Ovary (tissue), 9 donors: Measurements from ENCODE around the gene ASB10. TPM values are rescaled to one million over a fixed set of nuclear protein-coding genes. Genes with fewer than 3 reads are reported as not detected.

Experiments
- DNase-seq, 5 donors: peaks; one replicate each; pipeline ENCODE4 v3.0.0-alpha.2; 2019 to 2020
- H3K27ac ChIP-seq, 2 donors: fragments of 200-600 bp; one replicate each; pipeline versions ENCODE4 v1.5.1 to v1.8.0; 2019 to 2022
- H3K27me3 ChIP-seq: fragments of 200-600 bp; one replicate; pipeline ENCODE4 v1.8.0; 2022
- H3K36me3 ChIP-seq: fragments of 200-600 bp; sonication (generic); one replicate; pipeline ENCODE4 v1.5.1; 2019
- H3K4me1 ChIP-seq: one replicate; pipeline ENCODE4 v1.8.1; 2013; ENCODE audit warnings: mild to moderate bottlenecking, moderate library complexity; ENCODE audit not compliant: insufficient read depth
- H3K4me3 ChIP-seq: fragments of 200-600 bp; sonication (generic); one replicate; pipeline ENCODE4 v1.5.1; 2017
- H3K9me3 ChIP-seq, 2 donors: fragments of 200-600 bp in 1 of 2; sonication (generic) in 1 of 2; one replicate each; pipeline versions ENCODE4 v1.5.1 to v1.8.1; 2013 to 2019; ENCODE audit warnings: mild to moderate bottlenecking in 1 of 2, moderate library complexity in 1 of 2
- CTCF ChIP-seq, 3 donors: fragments of 450-650 bp in 2 of 3; fragments of 200-600 bp in 1 of 3; IDR thresholded peaks; one replicate each; pipeline versions ENCODE4 v1.5.1 to v1.8.0; 2016 to 2022; ENCODE audit warnings: antibody characterized with exemption in 3 of 3, mild to moderate bottlenecking in 1 of 3
- EP300 ChIP-seq: sonication (generic); formaldehyde crosslinking; IDR thresholded peaks from one replicate; pipeline ENCODE4 v1.6.1; 2017; ENCODE audit warnings: antibody characterized with exemption
- POLR2A ChIP-seq: fragments of 450-650 bp; IDR thresholded peaks from one replicate; pipeline ENCODE4 v1.6.1; 2017; ENCODE audit warnings: antibody characterized with exemption, mild to moderate bottlenecking, moderate library complexity
- WGBS, 3 donors: extraction: QIAGEN DNeasy Blood & Tissue Kit in 1 of 3; methylation state at CpG; one replicate each; pipeline versions ENCODE4 v1.1.5 to v1.1.7; 2013 to 2017; 5-methylcytosine and 5-hydroxymethylcytosine counted together
- intact Hi-C, 4 donors: fragments of 100-400 bp; cut with DNase I; formaldehyde crosslinking; loops; one replicate each; pipeline versions ENCODE4 v1.11.0 to v1.15.1; 2022 to 2023
- polyA plus RNA-seq, 2 donors: library from polyadenylated mRNA; stranded (reverse); fragments of 200-250 nt in 1 of 2; fragments of 350-450 nt in 1 of 2; fragmentation: Illumina TruSeq in 1 of 2; extraction: RNeasy Lipid Tissue Mini Kit (QIAGEN cat#74804) in 1 of 2; gene quantifications; one replicate each; pipeline ENCODE4 v1.2.3, GENCODE V29; 2013 to 2014
- total RNA-seq, 7 donors: library from RNA; depleted of rRNA in 2 of 7; stranded (reverse); fragments of >200 nt in 2 of 7; fragmentation: NEBNext Ultra II Directional in 3 of 7; extraction: Animal tissue kit (Norgen Biotek cat#: 25700) in 3 of 7; gene quantifications; one replicate each; pipeline versions ENCODE4 v1.1.0 to v1.2.4, GENCODE V29; 2016 to 2023
- donor health status: DM: no; HTN: no; CAD: no; lungs with moderate emphysema.
- donor health status: DM: no; HTN: no; CAD: no.
- donor health status: Bipolar disorder and iron deficiency.
- donor health status: DM: yes; HTN: yes; CAD: no.
- donor health status: DM: no; HTN: no; CAD: no.
- donor health status: DM: yes; HTN: yes; CAD: no.

Gene ASB10
- total and polyA plus RNA-seq, 9 donors: not detected

GRCh38 chr7:151202836-151203235, 15.8 kb upstream of the ASB10 start:
- Histone ChIP-seq H3K4me3 (no peak overlapping the region), H3K36me3 (no peaks in the 10 kb centered on the region), H3K27me3 (no peaks in the 10 kb centered on the region), H3K27ac (no peak overlapping the region), H3K9me3 (no peaks in the 10 kb centered on the region), H3K4me1 (peaks cover 7% of the 10 kb centered on the region)
- intact Hi-C loops: no loop called here
- no peak for DNase-seq
- WGBS, 3 donors: 93 to 96% (median 95%) methylated on average over 9 of the region's 9 CpGs
- TF ChIP-seq POLR2A: no peak
- no peak for TF ChIP-seq CTCF (IDR thresholded peaks at IDR 0.05)
- TF ChIP-seq EP300: no peak

GRCh38 chr7:151201751-151202150, 14.7 kb upstream of the ASB10 start:
- WGBS, 3 donors: 87 to 89% (median 88%) methylated on average over 4 of the region's 4 CpGs
- DNase-seq: no peak
- Histone ChIP-seq H3K9me3 (no peaks in the 10 kb centered on the region), H3K27ac (no peak overlapping the region), H3K27me3 (no peaks in the 10 kb centered on the region), H3K4me1 (peaks cover 7% of the 10 kb centered on the region), H3K36me3 (no peaks in the 10 kb centered on the region), H3K4me3 (no peak overlapping the region)
- intact Hi-C loops: no loop called here
- TF ChIP-seq CTCF (IDR thresholded peaks at IDR 0.05) (no peak), EP300 (no peak), POLR2A (no peak)

GRCh38 chr7:151201344-151201743, 14.3 kb upstream of the ASB10 start:
- DNase-seq: no peak

GRCh38 chr7:151198945-151199848, 12.1 kb upstream of the ASB10 start:
- WGBS, 3 donors: 15 to 29% (median 22%) methylated on average over 30 of the region's 30 CpGs
- Histone ChIP-seq H3K9me3 (no peaks in the 10 kb centered on the region), H3K4me1 (peaks cover 7% of the 10 kb centered on the region), H3K27me3 (no peaks in the 10 kb centered on the region), H3K4me3 (no peak overlapping the region), H3K36me3 (no peaks in the 10 kb centered on the region), H3K27ac (peak overlapping the region; percentile 5 to 60)
- intact Hi-C loops: no loop called here
- TF ChIP-seq CTCF (IDR thresholded peaks at IDR 0.05) (no peak), POLR2A (no peak), EP300 (no peak)
- DNase-seq: peak; percentile 42 to 79 (median 71)

More at GRCh38 chr7:151201344-151201743, 14.3 kb upstream of the ASB10 start:
- Histone ChIP-seq H3K27ac (no peak overlapping the region), H3K4me1 (peaks cover 7% of the 10 kb centered on the region), H3K4me3 (no peak overlapping the region), H3K36me3 (no peaks in the 10 kb centered on the region), H3K27me3 (no peaks in the 10 kb centered on the region), H3K9me3 (no peaks in the 10 kb centered on the region)
- intact Hi-C loops: no loop called here
- 93 to 95% (median 93%) methylated on average over 3 of the region's 3 CpGs for WGBS, 3 donors
- no peak for TF ChIP-seq EP300
- no peak for TF ChIP-seq POLR2A
- no peak for TF ChIP-seq CTCF (IDR thresholded peaks at IDR 0.05)
